ENCODE results near the gene AP1AR.

AP1AR gene

DNA sequence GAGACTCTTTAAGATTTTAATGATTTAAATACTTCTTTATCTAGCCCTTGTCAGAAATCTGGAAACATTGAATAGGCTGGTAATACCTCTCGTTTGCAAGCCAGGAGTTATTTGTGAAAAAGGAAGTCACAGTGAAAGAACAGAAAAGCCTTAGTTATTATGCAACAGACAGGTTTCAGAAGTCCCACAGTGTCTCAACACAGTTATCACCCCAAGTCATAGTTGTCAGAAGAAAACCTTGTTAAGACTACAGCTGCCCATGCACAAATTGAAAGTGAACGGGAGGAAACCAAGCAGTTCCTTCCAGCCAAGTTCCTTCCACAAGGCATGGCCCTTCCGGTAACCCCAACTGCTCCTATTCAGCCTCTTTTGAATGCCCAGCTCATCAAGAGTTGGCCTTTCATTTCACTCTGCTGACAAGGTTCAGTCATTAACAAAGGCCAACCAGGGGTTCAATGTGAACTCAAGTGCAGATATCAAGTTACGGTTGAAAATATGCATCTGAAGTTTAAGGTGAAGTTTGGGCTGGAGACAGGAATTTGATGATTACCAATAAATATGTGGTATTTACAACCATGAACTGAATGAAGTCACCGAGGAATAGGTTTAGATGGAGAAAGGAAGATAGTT lies 81.1 kb downstream of the AP1AR start:
- DNase-seq = no peak

DNA sequence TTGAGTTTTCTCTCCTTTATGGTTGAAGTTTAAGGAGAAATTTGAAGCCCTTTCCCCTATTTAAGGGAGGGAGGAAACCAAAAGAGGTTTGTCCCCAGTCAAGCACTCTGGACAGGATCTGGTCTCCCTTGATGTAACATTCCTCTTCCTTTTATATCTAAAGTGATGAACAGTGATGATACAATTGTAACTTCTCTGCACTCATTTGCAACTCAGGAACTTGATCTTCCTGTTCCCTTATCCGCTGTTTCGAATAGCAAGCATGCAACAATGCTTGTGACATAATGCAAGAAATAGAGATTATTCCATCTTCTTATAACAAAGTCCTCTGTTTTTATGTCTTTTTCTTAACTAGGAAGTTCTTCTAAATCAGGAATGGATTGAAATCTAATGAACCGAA lies 83.9 kb downstream of the AP1AR start:
- no peak for DNase-seq

DNA sequence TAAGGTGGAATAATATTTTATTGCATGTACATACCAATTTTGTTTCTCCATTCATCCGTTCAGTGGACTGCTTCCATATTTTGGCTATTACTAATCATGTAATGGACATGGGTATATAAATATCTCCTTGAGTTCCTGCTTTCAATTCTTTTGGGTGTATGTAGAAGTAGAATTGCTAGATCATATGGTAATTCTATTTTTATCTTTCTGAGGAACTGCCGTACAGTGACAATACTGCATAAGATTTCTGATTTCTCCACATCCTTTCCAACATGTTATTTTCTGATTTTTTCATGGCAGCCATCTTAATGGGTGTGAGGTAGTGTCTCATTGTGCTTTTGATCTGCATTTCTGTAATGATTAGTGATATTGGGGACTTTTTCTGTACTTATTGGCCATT lies 84.8 kb downstream of the AP1AR start:
- no peak for DNase-seq

DNA sequence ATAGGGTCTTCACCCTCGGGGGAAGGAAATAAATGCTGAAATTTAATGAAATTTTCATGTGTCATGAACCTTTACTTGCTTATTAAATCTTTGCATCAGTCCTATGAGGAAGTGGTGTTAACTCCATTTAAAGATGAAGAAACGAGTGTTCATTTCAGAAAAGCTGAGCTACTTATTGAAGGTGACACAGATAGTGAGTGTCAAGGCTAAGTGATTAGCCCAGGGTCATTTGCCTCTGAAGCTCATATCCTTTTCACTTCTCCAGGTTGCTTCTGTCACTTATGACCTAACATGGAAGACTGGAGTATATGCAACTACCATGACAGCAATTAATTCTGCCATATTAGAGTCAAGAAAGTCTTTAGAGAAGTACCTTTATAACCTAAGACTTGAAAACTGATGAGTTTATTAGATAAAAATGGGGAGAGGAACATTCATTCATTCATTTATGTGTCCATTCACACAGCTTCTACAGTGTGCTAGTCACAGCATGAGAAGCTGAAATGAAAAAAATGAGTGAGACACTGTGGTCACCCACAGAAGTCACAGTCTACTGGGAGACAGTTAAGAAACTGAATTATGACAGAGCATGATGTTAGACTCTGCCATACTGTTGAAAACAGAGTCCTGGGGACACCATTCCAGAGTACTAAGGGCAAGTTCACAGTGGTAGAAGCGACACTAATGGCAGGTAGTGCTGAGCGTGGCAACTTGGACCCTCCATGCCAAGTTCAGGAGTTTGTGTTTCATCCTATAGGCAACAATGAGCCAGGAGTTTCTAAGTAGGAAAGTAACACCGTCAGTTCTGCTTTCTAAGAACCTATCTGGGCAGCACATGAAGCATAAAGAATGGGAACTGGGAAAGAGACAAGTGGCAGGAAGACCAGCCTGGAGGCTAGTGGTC lies 86.9 kb downstream of the AP1AR start:
- DNase-seq = no peak
